ENCODE data around the gene THADA.

Gene THADA

DNA sequence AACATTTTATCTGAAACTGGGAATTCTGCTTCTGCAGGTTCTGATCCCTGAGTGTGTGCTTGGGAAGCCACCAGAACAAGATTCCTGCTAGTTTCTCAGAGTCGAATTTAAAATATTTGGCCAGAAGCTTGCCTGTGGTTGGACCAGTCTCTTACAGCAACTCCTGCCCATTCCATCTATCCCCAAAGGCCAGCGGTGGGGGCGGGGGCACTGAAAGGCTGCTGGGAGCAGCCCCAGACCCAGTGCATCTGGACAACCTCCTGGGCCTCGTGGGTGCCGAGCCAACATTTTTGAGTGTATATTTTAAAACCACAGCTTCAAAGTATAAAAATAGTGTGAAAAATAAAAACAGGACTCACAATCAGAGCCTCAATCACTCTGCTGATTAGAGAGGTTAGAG lies 330.8 kb downstream of the THADA start:
- no peak for FAIRE-seq

DNA sequence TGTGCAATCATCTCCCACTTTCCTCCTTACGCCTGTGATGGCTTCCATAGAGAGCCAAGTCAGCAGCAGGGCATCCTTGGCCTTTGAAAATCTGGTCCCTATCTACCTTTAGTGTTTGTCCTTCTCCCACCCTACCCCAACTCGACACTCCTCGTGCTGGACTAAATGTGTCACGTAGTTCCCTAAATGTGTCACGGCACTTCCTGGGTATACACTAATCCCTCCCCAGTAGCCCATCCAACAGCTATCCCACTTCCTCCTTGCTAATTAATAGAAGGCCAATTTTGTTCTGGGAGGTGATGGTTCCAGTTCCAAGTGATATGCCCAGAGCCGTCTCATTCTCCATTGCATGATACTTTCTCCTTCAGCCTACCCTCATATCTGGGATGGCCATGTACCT lies 332.9 kb downstream of the THADA start:
- FAIRE-seq: no peak

DNA sequence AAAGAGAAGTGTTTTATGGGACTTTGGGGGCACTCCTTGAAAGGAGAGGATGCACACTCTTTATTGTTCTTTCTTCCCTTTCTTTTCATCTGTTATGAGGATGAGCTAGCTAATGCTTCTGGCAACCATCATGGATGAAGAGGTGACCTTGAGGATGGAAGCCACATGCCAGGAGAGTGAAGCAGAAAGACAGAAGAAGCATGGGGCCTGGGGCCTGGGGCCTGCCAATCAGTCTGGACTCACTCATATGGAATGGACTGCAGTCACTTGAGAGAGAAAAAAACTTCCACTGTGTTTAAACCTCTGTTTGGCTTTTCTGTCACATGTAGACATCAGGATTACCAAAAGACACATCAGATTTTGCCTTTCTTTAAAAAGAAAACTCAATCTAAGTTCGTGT lies 333.6 kb downstream of the THADA start:
- no peak for FAIRE-seq

DNA sequence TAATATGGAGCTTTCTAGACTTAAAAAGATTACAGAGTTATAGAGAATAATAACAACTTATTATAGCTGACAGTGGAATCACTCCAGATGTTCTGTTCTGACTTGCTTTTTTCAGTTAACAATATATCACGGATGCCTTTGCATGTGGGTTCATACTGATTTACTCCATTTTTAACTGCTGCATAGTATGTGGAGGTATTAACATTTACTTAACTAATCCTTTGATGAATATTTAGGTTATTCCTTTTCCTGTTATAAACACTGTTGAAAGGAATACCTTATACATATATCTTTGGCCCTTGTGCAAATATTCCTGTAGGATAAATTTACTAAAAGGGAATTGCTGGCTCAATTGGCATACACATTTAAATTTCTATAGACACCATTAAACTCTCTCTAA lies 336.3 kb downstream of the THADA start:
- no peak for FAIRE-seq

DNA sequence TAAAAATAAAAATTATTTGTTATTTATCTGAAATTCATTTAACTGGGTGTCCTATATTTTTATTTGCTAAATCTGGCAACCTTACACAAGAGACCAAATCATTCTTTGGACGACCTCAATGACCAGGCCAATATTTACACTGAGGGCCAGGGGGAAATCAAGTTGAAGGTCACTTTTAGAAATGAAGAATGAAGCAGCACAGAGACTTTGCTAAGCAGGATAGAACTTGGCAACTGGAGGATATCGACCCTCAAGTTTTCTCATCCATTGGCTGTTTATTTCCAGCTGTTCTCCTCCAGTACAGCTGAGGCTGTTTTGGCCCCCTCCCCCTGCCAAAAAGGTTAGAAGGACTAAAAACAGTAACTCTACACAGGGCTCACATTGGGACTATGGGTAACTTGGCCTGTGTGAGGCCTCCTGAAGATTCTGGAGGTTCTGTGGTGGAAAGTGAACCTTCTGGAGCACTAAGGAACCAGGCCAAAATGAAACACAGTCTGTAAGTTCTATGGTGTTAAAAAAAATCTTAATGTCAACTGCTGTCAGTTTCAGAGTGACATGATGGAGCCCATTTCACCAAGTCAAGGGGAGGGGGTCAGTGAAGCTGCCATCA lies 337.2 kb downstream of the THADA start:
- FAIRE-seq: no peak

DNA sequence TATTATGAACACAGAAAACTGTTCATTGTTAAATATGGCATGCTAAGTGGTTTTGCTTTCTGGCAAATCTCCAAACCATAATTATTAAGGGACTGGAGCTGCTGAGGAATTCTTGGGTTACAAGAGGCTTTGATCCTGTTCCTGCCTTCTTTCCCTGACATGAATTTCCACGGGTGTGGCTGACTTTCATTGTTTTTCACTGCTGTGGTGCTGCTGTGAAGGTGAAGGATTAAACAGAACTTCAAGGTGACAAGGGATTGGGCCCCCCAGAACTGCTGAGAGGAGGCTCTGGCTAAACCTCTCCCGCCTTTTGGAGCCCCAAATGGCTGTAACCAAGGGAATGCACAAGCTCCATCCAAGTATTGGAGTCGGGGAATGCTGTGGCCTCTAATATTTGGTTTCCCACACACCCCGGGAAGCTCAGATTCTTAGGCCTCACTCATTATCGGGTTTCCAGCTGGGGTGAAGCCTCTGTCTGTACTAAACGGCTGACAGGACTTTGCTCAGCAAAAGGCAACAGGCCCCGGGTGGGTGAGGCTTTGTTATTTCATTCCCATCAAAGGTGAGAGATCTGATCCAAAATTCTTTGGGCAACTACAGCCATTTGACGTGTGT lies 340.4 kb downstream of the THADA start:
- FAIRE-seq: no peak

DNA sequence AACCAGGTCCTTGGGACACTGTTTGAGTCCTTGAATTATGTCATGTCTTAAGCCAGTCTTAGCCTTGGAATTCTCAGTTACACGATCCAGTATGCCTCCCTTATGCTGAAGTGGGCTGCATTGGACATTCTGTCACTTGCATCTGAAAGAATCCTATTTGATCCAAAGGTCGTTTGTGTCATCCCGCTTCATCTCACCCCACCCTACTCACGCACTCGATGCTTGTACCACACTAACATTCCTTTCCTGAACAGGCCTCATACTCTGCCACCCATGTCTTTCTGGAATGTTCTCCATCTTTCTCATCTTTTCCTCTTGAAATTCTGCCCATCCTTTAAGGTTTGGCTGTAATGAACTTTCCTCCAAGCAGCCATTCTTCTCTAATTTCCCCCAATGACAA lies 341.5 kb downstream of the THADA start:
- FAIRE-seq: no peak

DNA sequence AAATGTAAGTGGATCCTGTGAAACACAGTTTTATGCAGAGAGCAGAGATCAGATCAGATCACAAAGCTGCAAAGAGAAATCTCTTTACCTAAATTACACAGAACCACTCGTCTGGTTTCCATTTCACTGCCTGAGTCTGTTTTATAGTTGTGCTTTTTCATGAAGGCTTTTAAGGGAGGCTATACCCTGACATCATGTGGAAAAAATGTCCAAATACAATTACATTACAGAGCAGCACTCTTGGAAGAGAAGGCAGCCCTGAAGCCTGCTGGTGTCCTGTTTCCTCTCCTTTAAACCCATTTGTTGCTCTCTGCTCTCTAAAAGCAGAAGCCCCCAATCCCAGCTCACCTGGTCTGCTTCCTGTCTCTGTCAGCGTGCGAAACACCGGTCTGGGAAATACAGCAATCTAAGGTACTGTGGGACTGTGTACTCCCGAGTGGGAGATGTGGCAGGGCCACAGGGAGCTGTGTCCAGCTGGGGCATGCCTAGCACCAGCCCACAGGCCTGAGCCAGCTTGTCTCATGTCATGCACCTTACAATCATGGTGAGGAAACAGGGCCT lies 344.6 kb downstream of the THADA start:
- no peak for FAIRE-seq

DNA sequence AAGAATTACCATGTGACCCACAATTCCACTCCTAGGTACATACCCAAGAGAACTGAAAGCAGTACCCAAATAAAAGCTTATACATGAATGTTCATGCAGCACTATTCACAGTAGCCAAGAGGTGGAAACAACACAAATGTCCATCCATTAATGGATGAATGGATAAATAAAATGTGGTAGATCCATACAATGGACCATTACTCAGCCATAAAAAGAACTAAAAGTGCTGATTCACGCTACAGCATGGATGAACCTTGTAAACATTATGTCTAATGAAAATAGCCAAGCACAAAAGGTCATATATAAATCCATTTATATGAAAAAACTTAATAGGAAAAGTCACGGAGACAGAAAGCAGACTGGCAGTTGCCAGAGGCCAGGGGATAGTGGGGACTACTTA lies 345.8 kb downstream of the THADA start:
- no peak for FAIRE-seq

DNA sequence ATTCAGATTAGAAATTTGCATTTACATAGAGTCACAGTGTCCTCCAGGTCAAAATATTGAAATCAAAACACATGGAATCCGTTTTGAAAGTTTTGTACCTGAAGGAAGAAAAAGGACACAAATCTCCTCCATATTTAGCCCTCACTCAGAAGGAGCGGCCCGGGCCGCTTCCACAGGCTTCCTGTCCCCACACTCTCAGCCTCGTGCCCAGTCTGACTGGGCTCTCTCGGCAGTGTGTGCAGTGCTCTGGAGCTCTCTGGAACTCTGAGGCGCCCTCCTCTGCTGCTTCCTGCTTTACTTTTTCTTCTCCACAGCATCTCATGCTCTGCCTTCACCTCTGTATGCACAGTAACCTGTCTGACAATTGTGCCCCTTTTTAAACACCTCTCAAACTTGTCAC lies 347.2 kb downstream of the THADA start:
- FAIRE-seq: no peak

DNA sequence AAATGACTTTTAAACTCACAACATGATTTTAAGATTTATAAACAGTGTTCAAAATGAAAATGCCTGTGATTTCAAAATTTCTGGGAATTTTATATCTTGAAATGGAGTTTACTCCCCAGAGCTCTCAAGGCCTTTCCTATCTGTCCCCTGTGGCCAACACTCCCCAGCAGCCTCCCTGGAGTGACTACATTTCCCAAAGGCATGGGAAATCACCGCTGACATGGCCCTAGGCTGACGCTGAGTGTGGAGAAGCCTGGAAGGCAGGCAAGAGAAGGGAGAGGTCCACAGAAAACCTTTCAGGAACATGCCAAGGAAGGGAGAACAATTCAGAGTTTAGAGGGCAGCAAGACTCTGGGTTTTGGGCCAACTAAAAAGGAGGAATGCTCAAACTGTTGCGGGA lies 349.2 kb downstream of the THADA start:
- no peak for FAIRE-seq

DNA sequence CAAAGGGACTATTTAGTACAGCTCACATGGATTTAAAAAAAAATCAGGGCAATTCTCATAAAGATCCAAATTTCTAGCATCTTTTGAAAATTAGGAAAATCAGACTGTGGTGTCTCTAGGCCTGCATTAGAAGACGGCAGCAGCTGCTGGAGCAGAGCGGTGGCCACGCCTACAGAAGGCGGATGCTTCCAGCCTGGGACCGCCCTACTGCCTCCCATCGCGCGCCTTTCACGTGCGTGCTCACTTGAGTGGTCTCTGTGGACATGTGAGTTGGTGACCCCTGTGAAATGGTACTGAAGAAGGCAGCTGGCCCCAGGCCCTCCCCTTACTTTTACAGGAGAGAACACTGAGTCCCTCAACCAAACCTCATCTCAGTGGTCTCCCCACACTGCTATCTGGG lies 354.3 kb downstream of the THADA start:
- FAIRE-seq: no peak

DNA sequence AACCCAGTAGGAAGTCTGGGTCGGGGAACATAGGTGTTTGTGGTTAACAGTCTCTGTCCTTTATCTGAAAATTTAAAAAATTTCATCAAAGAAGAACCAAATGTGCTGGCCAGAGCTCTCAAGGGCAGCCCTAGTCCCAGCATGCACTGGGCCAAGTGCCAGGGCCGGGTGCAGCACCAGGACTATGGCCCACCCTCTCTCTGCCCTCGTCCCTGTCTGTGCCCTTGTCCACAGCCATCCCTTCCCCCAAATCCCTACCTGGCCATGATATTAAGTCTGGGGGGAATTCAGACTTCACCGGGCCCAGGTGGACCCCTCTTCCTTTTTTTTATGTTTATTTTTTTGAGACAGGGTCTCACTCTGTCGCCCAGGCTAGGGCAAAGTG lies 355.1 kb downstream of the THADA start:
- FAIRE-seq: no peak

DNA sequence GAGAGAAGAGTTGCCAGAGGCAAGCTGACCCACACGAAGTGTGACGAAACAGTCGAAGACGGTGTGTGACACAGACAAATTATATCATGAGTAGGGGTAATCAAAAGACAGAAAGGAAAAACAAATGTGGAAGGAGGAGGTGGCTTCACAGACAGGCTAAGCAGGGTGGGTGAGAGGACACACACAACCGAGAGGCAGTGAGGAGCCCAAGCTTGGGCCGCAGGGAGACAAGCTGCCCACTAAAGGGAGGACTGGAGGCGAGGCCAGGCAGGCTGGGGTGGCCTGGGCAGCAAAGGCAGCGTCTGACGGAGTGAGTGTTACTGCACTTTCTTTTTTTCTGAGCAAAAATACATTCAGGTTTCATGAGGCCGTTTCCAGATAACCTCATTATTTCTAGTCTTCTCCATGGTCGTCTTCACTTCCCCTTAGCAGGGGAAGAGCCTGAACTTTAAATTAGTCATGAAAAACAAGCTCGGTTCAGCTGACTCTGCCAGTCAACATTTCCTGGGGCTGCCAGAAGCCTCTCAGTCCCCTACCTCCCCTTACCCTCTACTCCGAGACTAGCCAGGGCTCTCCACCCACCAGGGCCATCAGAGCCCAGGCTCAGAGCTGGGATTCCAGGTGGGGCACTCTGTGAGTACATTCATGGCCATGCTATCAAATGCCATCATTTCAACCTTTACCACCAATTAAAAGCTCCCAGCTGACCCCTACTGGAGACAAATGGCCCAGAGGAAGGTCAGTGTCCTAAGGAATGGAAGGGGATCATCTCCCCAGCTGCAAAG lies 355.7 kb downstream of the THADA start:
- no peak for FAIRE-seq

DNA sequence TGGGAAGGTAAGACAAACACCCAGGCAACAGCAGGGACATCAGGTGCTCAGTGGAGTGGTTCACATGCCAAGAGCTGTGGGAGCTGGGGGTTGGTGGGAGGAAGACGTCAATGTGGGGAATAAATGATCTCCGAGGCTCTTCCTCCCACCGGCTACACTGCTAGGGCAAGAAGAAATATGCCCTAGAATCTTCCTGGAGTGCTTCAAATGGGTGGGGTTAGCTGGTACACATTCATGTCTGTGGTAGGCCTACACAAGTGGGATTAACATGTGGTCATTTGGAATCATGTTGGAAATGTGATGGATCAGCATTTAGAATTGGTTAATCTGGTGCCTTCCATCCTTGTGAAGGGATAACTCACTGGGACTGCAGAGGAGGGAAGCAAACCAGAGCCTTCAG lies 357.0 kb downstream of the THADA start:
- no peak for FAIRE-seq

DNA sequence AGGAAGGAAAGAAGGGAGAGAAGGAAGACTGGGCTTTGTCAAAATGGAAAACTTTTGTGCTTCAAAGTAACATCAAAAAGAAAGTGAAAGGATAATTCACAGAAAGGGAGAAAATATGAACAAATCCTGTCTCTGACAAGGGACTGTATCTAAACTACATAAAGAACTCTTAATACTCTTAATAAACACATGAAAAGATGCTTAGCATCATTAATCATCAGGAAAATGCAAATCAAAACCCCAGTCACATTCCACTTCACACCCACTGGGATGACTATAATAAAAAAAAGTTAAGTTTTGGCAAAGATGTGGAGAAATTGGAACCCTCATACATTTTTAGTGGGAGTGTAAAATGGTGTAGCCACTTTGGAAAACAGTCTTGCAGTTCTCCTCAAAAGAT lies 357.7 kb downstream of the THADA start:
- no peak for FAIRE-seq

DNA sequence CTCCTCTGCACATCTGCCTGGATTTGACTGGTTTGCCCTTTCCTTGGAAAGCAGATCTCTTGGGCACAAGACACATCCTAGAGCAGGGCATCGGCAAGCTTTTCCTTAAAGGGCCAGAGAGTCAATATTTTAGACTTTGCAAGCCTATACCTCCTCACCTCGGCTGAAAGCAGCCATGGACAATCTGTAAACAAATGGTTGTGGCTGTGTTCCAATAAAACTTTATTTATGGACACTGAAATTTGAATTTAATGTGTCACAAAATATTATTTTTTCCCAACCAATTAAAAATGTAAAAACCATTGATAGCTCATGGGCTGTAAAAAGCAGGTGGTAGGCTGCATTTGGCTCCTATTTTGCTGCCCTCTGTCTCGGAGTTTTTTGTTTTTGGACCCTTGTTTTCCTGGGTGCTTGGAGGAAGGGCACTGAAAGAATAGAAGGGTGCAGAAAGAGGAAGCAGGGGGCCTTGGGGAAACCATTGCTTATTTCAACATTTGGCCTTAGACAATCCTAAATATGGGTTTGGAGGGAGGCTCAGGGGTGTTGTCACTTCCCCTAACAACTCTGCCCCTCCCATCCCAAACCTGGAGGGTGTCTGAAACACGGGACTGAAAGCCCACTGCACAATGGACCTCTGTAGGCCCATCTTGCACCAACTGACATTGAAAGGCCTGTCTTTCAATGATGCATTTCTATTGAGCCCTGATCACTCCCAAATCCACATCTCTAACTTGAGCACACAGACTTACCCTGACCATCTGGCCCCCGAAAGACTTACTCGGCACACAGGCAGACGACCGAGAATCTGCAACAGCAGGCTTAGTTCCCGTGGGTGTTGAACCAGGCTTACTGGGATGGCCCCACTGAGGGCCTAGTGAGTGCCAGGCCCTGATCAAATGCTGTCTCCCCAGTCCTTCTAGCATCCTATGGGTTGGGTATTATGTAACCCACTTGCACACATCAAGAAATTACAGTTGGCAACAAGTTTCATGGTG lies 362.3 kb downstream of the THADA start:
- FAIRE-seq: no peak

DNA sequence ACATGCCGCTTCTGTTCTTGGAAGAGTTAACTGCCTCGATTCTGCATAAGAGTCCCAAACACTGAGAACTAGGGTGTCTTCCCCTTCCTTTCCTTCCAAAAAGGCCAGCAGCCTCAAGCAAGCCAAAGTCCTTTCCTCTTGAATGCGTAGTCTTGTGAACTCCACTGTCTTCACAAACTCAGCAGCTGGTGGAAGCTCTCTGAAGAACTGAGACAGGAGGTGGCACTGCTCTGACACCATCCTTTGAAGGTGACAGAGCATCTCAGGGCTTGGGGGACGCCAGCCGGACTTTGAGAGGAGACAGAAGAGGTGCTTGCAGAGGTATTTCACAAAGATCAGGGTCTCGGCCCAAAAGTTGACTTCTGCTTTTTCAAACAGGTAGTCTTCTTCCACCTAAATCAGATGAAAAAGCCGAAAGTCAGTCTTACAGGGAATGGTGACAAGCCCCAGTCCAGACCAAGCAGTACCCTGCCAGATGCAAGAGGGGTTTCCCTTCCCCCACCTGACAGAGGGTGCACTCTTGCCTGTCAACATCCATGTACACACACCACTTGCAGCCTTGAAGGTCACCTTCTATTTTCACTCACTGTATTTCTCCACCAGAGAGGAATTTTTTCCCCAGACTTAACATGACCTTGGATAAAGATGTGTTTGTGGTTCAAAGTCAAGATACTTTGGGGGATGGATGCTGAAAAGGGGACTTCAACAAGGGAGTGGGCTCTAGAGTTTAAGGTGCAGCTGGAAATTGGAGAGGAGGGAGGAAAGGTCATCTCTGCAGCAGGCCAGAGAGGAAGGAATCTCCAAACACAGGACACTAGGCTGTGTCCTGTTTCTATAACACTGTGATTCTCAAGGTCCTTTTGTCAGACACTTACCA lies 364.6 kb downstream of the THADA start:
- no peak for FAIRE-seq

DNA sequence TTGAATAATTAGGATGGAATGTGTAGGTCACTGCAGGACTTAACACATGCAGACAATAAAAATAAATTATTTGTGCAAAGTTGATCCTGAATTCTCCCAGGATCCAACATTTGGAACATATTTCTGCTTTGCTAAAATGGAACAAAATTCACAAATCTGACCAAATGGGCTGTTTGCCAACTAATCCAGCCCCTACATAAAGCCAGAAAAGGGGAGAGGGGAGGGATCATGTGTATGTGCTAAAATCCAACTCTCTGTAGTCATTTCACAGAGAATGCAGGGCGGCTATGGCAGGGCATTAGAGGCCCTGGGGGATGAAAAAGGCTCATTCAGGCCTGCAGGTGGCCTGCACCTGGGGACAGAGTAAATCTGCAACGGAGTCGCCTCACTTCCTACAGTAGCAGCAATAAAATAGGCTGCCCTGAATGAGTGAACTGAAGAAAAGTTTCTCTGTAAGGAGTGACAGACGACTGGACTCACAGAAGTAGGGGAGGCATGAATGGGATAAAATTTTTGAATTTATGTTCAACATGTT lies 365.4 kb downstream of the THADA start:
- no peak for FAIRE-seq

DNA sequence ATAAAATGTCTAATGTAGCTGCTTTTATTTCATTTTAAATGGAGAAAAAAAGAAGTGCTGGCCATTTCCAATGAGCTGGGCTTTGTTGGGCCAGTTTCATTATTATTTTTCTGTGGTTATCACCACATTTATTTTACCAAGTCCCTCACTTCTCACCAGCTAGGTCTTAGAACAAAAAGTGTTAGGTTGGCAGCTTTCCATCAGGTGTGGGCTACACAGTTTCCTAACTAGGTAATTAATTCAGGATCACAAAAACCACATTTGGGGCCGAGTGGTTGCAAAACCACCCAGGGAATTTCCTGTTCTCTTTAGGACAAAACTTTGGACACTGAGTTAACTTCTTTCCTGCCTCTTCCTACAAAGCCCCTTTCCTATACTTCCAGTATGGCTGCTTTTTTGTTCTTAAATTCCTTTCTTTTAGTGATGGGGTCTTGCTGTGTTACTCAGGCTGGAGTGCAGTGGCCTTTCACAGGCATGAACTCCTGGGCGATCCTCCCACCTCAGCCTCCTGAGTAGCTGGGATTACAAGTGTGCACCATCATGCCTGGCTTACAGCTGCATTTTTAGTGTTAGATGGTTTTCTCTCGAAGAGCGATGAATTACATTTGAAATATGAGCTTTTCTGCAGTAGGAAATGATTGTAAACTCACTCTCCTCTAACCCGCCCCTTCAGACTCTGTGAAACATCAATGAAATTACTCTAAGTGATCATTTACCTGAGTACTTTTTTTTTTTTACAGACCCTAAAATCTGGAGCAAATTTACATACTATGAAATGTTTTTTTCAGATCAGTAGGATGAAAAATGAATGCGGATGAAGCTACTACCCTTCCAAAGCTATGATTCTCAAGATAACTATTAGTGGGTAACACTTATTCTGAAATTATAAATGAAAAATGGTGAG lies 366.8 kb downstream of the THADA start:
- FAIRE-seq: no peak

All from colon (tissue), 2 donors.